Panc1 (cell line): ENCODE results near the gene GRID2. TPM values are rescaled to one million over a fixed set of nuclear protein-coding genes. Genes with fewer than 3 reads are reported as not detected.

Source experiments
- ATAC-seq: fragments of 200-7000 bp; cut with Tn5 transposase; 2 replicates; pipeline ENCODE4 v1.9.1; 2020; ENCODE audit warnings: mild to moderate bottlenecking, moderate library complexity
- BruUV-seq: library from RNA; stranded (reverse); fragments of 400-500 nt; replicated peaks from 2 replicates; lab custom pipeline; 2021; lab: Mats Ljungman, UMichigan
- CTCF ChIA-PET: fragments of 300-600 bp; sonication (Branson Sonifier 250); formaldehyde crosslinking; loops from one replicate; lab custom pipeline; 2022; ENCODE audit warnings: antibody characterized with exemption; lab: Charles Lee
- POLR2A ChIA-PET: fragments of 300-600 bp; sonication (Branson Sonifier 250); formaldehyde crosslinking; loops from one replicate; lab custom pipeline; 2022; ENCODE audit warnings: antibody characterized with exemption; lab: Charles Lee
- DNase-seq: peaks from one replicate; pipeline ENCODE4 v3.0.0-alpha.2; 2010; ENCODE audit warnings: low read depth, low spot score
- H3K27ac ChIP-seq: 2 replicates; pipeline ENCODE4 v1.5.1; 2011; ENCODE audit warnings: mild to moderate bottlenecking, low read length, inconsistent platforms
- H3K27me3 ChIP-seq: fragments of 200-500 bp; sonication (Bioruptor generic); 2 replicates; pipeline ENCODE4 v1.6.0; 2014; ENCODE audit warnings: low read length, inconsistent platforms; ENCODE audit not compliant: control insufficient read depth, insufficient read depth
- H3K36me3 ChIP-seq: fragments of 200-500 bp; sonication (Bioruptor generic); 2 replicates; pipeline ENCODE4 v1.5.1; 2014; ENCODE audit warnings: inconsistent platforms, mild to moderate bottlenecking, low read length, moderate library complexity; ENCODE audit not compliant: control insufficient read depth, insufficient read depth
- H3K4me1 ChIP-seq: 2 replicates; pipeline ENCODE4 v1.5.1; 2011; ENCODE audit warnings: inconsistent platforms, mild to moderate bottlenecking, low read length, moderate library complexity; ENCODE audit not compliant: control insufficient read depth, insufficient read depth
- H3K4me3 ChIP-seq, 2 experiments: 2 replicates each; pipeline ENCODE4 v1.5.1; 2011 to 2012; ENCODE audit warnings: low read depth in 2 of 2, low read length in 2 of 2, mild to moderate bottlenecking in 2 of 2, inconsistent platforms in 1 of 2, moderate library complexity in 1 of 2
- H3K9me3 ChIP-seq: fragments of 200-500 bp; sonication (Bioruptor generic); 2 replicates; pipeline ENCODE4 v1.5.1; 2014; ENCODE audit warnings: low read depth, mild to moderate bottlenecking, inconsistent platforms, low read length, moderate library complexity; ENCODE audit not compliant: control insufficient read depth, insufficient read depth
- CTCF ChIP-seq: fragments of 450-650 bp; IDR thresholded peaks from 2 replicates; pipeline ENCODE4 v1.5.1; 2017; ENCODE audit warnings: mild to moderate bottlenecking
- POLR2AphosphoS5 ChIP-seq: IDR thresholded peaks from 2 replicates; pipeline ENCODE4 v1.6.1; 2012; ENCODE audit warnings: mild to moderate bottlenecking, low read depth, low read length, moderate library complexity
- SIN3A ChIP-seq: IDR thresholded peaks from 2 replicates; pipeline ENCODE4 v1.6.1; 2012; ENCODE audit warnings: low read depth, mild to moderate bottlenecking, low read length, moderate library complexity, borderline replicate concordance; ENCODE audit not compliant: insufficient read depth
- TCF7L2 ChIP-seq: IDR thresholded peaks from 2 replicates; pipeline ENCODE4 v1.6.1; 2011; ENCODE audit warnings: mild to moderate bottlenecking, low read depth, low read length, inconsistent platforms
- in situ Hi-C: cut with HindIII; loops from 2 replicates; pipeline ENCODE4 v1.10.0; 2016; ENCODE audit warnings: low sequenced_read_pairs, low pct_unique_long_range_greater_than_20kb
- intact Hi-C: fragments of 100-400 bp; cut with micrococcal nuclease; formaldehyde crosslinking; loops from one replicate; pipeline ENCODE4 v1.10.0; 2022; ENCODE audit not compliant: unreplicated experiment
- total RNA-seq: library from RNA; stranded (reverse); gene quantifications from one replicate; pipeline ENCODE4 v1.2.1, GENCODE V29; 2021; ENCODE audit not compliant: unreplicated experiment
- TF ChIP-seq, protein P1 (sequence below), 2 experiments: IDR thresholded peaks; 2 replicates each; pipeline ENCODE4 v1.6.1; 2011 to 2012; ENCODE audit warnings: low read depth in 2 of 2, control low read depth in 1 of 2, low read length in 1 of 2, mild to moderate bottlenecking in 1 of 2, moderate library complexity in 1 of 2; ENCODE audit not compliant: insufficient read depth in 1 of 2

The GRID2 gene
- total RNA-seq, 1 experiment from 2014 or later = 0.08 TPM

DNA sequence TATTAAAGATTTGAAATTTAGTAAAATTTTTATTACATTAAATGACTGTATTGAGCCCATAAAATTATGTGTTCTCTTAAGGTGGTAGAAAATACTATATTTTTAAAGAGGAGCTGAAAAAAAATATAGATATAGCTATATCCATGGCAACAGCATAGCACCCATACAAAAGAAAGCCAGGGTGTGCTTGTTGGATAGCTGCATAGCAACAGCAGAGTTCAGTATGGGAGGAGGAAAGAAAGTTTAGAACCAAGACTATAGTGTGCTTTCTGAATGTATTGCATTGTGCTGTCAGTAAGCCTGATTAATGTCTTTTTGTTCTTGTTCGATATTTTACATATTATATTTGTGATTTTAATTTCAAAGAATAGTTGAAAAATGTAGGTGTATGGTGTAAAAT lies 78.4 kb downstream of the GRID2 start:
- Histone ChIP-seq H3K9me3 (no peaks in the 10 kb centered on the region), H3K4me1 (no peaks in the 10 kb centered on the region), H3K27me3 (no peaks in the 10 kb centered on the region), H3K36me3 (no peaks in the 10 kb centered on the region), H3K27ac (no peak overlapping the region), H3K4me3 (no peak overlapping the region)
- CTCF ChIA-PET = no interaction called here
- ATAC-seq (no peak), DNase-seq (no peak)
- TF ChIP-seq POLR2AphosphoS5 = no peak
- no peak for TF ChIP-seq SIN3A
- TF ChIP-seq TCF7L2 = no peak
- TF ChIP-seq, protein P1, sequence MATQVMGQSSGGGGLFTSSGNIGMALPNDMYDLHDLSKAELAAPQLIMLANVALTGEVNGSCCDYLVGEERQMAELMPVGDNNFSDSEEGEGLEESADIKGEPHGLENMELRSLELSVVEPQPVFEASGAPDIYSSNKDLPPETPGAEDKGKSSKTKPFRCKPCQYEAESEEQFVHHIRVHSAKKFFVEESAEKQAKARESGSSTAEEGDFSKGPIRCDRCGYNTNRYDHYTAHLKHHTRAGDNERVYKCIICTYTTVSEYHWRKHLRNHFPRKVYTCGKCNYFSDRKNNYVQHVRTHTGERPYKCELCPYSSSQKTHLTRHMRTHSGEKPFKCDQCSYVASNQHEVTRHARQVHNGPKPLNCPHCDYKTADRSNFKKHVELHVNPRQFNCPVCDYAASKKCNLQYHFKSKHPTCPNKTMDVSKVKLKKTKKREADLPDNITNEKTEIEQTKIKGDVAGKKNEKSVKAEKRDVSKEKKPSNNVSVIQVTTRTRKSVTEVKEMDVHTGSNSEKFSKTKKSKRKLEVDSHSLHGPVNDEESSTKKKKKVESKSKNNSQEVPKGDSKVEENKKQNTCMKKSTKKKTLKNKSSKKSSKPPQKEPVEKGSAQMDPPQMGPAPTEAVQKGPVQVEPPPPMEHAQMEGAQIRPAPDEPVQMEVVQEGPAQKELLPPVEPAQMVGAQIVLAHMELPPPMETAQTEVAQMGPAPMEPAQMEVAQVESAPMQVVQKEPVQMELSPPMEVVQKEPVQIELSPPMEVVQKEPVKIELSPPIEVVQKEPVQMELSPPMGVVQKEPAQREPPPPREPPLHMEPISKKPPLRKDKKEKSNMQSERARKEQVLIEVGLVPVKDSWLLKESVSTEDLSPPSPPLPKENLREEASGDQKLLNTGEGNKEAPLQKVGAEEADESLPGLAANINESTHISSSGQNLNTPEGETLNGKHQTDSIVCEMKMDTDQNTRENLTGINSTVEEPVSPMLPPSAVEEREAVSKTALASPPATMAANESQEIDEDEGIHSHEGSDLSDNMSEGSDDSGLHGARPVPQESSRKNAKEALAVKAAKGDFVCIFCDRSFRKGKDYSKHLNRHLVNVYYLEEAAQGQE (IDR thresholded peaks at IDR 0.05; ENCODE audit: insufficient read depth in 1 of 2, low read depth in 2 of 2, low read length in 1 of 2) = no peak
- no peak for TF ChIP-seq CTCF
- in situ Hi-C loops = no loop called here
- no TSS peak for BruUV-seq
- POLR2A ChIA-PET = no interaction called here
- intact Hi-C loops = no loop called here

- no peak overlapping the region for H3K4me3 ChIP-seq
- DNase-seq (peak; percentile 4), ATAC-seq (no peak)
- ChIA-PET POLR2A (no interaction called here), CTCF (no interaction called here)
- no peaks in the 10 kb centered on the region for H3K36me3 ChIP-seq
- H3K4me1 ChIP-seq = no peaks in the 10 kb centered on the region
- intact Hi-C loops = loop anchor here (5.0 kb wide), 1 partner anchor 1275 kb away; no protein-coding TSS in a partner anchor
- in situ Hi-C loops = no loop called here
- no peaks in the 10 kb centered on the region for H3K27me3 ChIP-seq
- peak; percentile 45; the same call in 1 of the 2 replicates for TF ChIP-seq CTCF
- TF ChIP-seq, protein P1 (IDR thresholded peaks at IDR 0.05; ENCODE audit: insufficient read depth in 1 of 2, low read depth in 2 of 2, low read length in 1 of 2) = no peak
- no peak overlapping the region for H3K27ac ChIP-seq
- BruUV-seq = no TSS peak
- no peaks in the 10 kb centered on the region for H3K9me3 ChIP-seq
These were observed 83.8 kb downstream of the GRID2 start for GRCh38 chr4:92387459-92388069.
